Kasumi-1 (cell line): ENCODE measurements around the gene OLIG1.

ENCODE experiments used
- DNase-seq, 2 experiments: peaks; one replicate each; lab custom pipeline; 2025; lab: John Stamatoyannopoulos, UW

OLIG1 gene

GRCh38 chr21:33031152-33031911, 38.6 kb upstream of the OLIG1 start:
- no peak for DNase-seq

DNA sequence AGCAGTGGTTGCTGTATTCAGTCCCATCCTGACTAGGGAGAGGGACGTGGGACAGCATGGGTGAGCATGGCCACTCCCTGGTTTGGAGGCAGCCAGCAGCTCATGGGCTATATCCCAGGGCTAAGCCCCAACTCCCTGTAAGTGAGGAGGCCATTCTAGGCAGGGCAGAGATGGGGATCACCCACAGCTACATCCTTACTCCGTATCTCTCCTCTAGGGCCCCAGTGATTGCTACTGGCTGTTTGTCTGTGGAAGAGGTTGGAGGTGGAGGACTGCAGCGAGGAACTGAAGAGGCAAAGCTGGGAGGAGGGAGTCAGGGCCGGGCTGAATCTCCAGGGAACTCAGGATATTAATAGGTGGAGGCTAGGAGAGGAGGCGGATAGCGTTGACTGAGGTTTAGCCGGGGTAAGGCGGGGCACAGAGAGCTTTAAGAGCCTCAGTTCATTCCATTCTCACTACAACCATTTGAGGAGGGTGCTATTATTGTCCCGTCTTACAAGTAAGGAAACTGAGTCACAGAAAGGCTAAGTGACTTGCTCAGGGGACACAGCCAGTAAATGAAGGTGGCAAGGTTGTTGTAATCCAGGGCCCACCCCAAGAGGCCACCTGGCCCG, 37.4 kb upstream of the OLIG1 start:
- DNase-seq: no peak

DNA sequence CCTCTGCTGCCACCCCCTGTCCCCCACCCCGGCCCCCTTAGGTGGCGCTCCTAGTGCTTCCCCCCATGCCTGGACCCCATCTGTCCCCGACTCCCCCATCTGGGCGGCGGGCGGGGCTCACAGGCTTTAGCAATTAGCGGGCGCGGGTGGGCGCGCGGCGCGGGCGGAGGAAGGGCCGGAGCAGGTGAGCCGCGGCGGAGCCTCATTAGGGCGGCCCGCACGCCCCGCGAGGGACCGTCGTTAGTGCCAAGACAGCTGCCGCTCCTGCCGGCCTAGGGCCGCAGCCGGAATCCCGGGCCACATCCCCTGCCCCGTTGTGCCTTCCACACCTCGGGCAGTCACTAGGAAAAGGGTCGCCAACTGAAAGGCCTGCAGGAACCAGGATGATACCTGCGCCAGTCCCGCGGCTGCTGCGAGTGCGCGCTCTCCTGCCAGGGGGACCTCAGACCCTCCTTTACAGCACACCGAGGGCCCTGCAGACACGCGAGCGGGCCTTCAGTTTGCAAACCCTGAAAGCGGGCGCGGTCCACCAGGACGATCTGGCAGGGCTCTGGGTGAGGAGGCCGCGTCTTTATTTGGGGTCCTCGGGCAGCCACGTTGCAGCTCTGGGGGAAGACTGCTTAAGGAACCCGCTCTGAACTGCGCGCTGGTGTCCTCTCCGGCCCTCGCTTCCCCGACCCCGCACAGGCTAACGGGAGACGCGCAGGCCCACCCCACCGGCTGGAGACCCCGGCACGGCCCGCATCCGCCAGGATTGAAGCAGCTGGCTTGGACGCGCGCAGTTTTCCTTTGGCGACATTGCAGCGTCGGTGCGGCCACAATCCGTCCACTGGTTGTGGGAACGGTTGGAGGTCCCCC, 36.6 kb upstream of the OLIG1 start:
- DNase-seq: no peak

DNA sequence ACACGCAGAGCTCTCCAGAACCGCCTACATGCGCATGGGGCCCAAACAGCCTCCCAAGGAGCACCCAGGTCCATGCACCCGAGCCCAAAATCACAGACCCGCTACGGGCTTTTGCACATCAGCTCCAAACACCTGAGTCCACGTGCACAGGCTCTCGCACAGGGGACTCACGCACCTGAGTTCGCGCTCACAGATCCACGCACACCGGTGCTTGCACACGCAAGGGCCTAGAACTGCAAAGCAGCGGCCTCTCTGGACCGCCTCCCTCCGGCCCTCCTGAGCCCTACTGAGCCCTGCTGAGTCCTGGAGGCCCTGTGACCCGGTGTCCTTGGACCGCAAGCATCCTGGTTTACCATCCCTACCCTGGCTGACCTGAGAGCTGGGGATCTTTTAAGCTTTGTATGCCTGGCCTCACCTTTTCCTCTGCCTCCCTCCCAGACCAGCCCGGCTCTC, 36.0 kb upstream of the OLIG1 start:
- no peak for DNase-seq

- no peak for DNase-seq
Measured at GRCh38 chr21:33035147-33035546, 34.8 kb upstream of the OLIG1 start.

- peak; percentile 90 to 91 for DNase-seq
Measured at GRCh38 chr21:33036430-33037162, 33.3 kb upstream of the OLIG1 start.

- no peak for DNase-seq
Measured at GRCh38 chr21:33037501-33037900, 32.4 kb upstream of the OLIG1 start.

GRCh38 chr21:33039536-33039935, 30.4 kb upstream of the OLIG1 start:
- DNase-seq: no peak

DNA sequence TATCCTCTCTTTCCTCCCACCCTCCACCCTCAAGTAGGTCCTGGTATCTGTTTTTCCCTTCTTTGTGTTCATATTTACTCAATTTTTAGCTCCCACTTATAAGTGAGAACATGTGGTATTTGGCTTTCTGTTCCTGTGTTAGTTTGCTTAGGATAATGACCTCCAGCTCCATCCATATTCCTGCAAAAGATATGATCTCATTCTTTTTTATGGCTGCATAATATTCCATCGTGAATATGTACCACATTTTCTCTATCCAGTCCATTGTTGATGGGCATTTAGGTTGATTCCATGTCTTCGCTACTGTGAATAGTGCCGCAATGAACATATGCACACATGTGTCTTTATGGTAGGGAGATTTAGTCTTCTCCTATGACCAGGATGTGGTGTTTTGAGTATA, 29.7 kb upstream of the OLIG1 start:
- DNase-seq: no peak

DNA sequence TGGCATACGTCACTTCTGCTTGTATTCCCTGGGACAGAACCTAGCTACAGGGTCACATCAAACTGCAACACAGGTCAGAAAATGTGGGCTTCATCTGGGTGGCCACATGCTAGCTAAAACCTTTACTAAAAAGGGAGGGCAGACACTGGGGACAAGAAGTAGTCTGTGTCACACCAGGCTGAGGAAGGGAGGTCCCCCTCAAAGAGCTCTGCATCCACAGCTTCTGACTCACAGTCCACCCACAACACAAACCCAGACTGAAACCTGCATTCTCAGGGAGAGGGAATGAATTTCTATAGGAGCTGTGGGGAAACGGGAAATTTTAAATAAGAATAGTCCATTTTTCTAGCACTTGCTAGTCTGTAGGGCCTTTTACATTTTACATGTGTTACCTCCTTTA, 28.0 kb upstream of the OLIG1 start:
- DNase-seq: no peak

GRCh38 chr21:33042812-33043211, 27.1 kb upstream of the OLIG1 start:
- DNase-seq: no peak

DNA sequence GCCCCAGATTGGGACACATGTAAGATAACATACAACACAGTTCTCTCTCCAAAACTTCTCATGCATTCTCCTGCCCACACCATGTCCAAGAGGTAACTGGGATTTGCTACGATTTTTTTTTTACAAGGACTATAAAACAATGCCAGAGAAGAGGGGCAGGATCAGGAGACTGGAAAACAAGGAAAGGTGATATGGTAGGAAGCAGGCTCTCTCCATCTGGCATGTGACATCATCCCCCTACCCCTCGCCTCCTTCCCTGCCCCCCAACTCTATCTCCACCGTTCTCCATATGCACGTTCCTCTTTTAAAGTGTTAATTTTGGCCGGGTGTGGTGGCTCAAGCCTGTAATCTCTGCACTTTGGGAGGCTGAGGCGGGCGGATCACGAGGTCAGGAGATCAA, 23.5 kb upstream of the OLIG1 start:
- DNase-seq: no peak

- no peak for DNase-seq
Measured at GRCh38 chr21:33047231-33047630, 22.7 kb upstream of the OLIG1 start.

GRCh38 chr21:33051925-33052324, 18.0 kb upstream of the OLIG1 start:
- no peak for DNase-seq

DNA sequence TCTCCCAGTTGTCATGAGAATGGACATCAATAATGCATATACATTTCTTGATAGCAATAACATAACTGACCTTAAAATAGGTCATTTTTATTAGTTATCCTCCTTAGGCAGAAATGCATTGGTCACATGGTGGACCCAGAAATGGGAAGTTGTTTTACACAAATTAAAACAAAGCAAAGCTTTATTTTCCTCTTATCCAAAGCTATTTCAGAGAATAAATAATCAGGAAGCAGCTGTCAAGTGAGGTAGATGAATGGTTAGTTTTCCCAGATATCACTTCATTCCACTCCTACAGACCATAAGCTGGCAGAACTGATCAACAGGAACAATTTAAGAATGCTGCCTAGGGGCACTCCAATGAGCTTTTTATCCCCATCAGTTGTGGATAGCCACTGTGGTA, 16.0 kb upstream of the OLIG1 start:
- no peak for DNase-seq

GRCh38 chr21:33055991-33056390, 13.9 kb upstream of the OLIG1 start:
- DNase-seq: no peak

- no peak for DNase-seq
Measured at GRCh38 chr21:33057385-33057940, 12.5 kb upstream of the OLIG1 start.

GRCh38 chr21:33058527-33058926, 11.4 kb upstream of the OLIG1 start:
- no peak for DNase-seq

DNA sequence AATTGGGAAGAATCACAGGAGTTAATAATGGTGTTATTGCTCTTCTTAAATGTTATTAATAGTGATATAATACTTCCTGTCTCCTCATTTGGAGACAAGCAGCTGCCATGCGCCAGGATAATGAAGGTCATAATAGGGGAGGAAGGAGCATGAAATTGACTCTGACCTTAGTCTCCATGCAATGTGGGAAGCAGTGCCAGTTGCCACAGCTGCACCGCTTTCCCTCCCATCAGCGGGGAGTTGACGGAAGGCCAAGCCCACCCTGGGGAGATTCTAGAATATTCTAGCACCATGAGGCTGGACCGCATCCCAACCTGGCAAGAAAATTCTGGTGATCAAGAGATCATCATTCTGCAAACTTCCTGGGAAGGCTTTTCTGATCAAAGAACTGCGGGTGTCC, 11.0 kb upstream of the OLIG1 start:
- DNase-seq: peak in 1 of 2 experiments; percentile 8

DNA sequence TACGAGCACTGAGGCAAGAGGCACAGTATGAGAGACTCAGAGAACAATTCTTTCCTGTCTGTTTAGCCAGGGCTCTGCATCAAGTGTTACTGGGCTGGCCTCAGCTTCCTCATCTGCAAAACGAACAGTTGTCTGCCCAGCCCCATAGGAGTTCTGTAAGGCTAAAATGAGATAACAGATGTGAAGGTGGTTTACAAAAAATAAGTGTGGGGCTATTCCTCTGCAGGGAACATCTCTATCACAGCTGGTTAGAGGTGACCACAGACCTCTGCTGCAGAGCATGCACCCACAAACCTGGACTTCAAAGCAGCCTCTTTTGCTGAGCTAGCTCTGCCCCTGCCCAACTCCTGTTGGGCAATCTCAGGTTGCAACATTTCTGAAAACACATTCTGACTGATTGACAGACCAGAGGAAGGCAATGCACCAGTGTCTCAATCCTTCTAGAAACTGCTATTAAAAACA, 10.5 kb upstream of the OLIG1 start:
- peak; percentile 98 for DNase-seq

GRCh38 chr21:33061233-33061632, 8.7 kb upstream of the OLIG1 start:
- DNase-seq: no peak
